Right lobe of liver (tissue), 4 donors: ENCODE data around the gene BUB1B.

Source experiments
- POLR2A ChIP-seq: fragments of 450-650 bp; IDR thresholded peaks from one replicate; pipeline ENCODE4 v1.6.1; 2017; ENCODE audit warnings: antibody characterized with exemption, mild to moderate bottlenecking
- TF ChIP-seq, protein P1 (sequence below), 4 donors: fragments of 200-600 bp in 3 of 4; fragments of 450-650 bp in 1 of 4; IDR thresholded peaks; one replicate each; pipeline versions ENCODE4 v1.5.1 to v1.8.0; 2016 to 2022; ENCODE audit warnings: antibody characterized with exemption in 4 of 4, mild to moderate bottlenecking in 2 of 4
- donor health status: DM: no; HTN: no; CAD: no.
- donor health status: DM: no; HTN: no; CAD: no.
- donor health status: DM: no; HTN: yes; CAD: no.

DNA sequence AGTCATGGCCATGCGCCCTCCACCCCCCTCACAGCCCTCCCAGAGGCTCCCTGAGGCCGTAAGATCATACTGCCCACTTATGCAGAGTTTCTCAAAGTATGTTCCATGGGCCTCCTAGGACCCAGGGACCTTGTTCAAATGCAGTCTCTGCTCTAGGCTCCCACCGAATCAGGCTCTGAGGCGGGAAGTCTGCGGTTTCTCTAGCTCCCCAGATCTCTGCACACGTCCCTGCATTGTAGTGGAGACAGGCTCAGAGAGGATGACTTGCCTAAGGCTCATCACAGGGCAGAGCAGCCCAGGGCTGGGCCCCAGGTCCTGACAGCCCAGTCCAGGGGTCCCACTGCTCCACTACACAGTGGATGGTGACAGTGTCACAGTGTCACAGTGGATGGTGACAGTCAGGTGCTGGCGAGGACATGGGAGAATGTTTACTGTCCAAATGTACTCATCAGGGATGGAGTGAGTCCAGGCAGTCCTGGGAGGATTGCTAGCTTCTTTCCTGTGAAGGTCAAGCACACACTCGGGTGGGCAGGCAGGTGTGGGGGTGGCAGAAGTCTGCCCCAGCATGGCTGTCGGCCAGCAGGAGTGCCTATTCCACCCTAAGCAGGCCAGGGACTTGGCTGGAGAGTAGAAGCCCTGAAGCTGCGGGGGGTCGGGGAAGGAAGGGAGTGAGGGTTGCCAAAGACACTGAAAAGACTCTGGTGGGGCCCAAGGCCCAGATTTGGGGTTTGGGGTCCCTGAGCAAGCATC lies 109.6 kb downstream of the BUB1B start:
- TF ChIP-seq, protein P1, sequence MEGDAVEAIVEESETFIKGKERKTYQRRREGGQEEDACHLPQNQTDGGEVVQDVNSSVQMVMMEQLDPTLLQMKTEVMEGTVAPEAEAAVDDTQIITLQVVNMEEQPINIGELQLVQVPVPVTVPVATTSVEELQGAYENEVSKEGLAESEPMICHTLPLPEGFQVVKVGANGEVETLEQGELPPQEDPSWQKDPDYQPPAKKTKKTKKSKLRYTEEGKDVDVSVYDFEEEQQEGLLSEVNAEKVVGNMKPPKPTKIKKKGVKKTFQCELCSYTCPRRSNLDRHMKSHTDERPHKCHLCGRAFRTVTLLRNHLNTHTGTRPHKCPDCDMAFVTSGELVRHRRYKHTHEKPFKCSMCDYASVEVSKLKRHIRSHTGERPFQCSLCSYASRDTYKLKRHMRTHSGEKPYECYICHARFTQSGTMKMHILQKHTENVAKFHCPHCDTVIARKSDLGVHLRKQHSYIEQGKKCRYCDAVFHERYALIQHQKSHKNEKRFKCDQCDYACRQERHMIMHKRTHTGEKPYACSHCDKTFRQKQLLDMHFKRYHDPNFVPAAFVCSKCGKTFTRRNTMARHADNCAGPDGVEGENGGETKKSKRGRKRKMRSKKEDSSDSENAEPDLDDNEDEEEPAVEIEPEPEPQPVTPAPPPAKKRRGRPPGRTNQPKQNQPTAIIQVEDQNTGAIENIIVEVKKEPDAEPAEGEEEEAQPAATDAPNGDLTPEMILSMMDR (IDR thresholded peaks at IDR 0.05) = no peak
- no peak for TF ChIP-seq POLR2A
